Thyroid gland (tissue), 4 donors: ENCODE measurements around the gene DAB1. TPM values are rescaled to one million over a fixed set of nuclear protein-coding genes. Genes with fewer than 3 reads are reported as not detected.

Source experiments
- DNase-seq, 2 donors: peaks; one replicate each; pipeline ENCODE4 v3.0.0-alpha.2; 2019
- H3K27ac ChIP-seq, 3 donors: fragments of 200-600 bp; sonication (generic); 1 replicate in 2 of 3; 2 replicates in 1 of 3; pipeline ENCODE4 v1.5.1; 2016 to 2019; ENCODE audit warnings: mild to moderate bottlenecking in 1 of 3, moderate library complexity in 1 of 3
- H3K27me3 ChIP-seq: fragments of 200-600 bp; sonication (generic); one replicate; pipeline ENCODE4 v1.5.1; 2019
- H3K36me3 ChIP-seq, 2 donors: fragments of 200-600 bp; sonication (generic); one replicate each; pipeline ENCODE4 v1.5.1; 2016 to 2019
- H3K4me1 ChIP-seq, 2 donors: fragments of 200-600 bp; sonication (generic); one replicate each; pipeline ENCODE4 v1.5.1; 2017 to 2019
- H3K4me3 ChIP-seq, 3 donors: fragments of 200-600 bp; sonication (generic); replicated peaks in 1 of 3; 1 replicate in 2 of 3; 2 replicates in 1 of 3; pipeline ENCODE4 v1.5.1; 2016; ENCODE audit warnings: mild to moderate bottlenecking in 1 of 3
- H3K9me3 ChIP-seq: fragments of 200-600 bp; sonication (generic); one replicate; pipeline ENCODE4 v1.5.1; 2017
- POLR2A ChIP-seq, 2 donors: fragments of 450-650 bp; IDR thresholded peaks; one replicate each; pipeline ENCODE4 v1.6.1; 2017; ENCODE audit warnings: antibody characterized with exemption in 2 of 2, mild to moderate bottlenecking in 2 of 2, moderate library complexity in 1 of 2
- WGBS, 2 donors: methylation state at CpG; one replicate each; pipeline ENCODE4 v1.1.5; 2017; 5-methylcytosine and 5-hydroxymethylcytosine counted together
- intact Hi-C: fragments of 100-400 bp; cut with DNase I; formaldehyde crosslinking; loops from one replicate; pipeline ENCODE4 v1.15.1; 2023
- total RNA-seq, 4 donors: library from RNA; depleted of rRNA; stranded (reverse); fragments of >200 nt; gene quantifications; one replicate each; pipeline ENCODE4 v1.2.3, GENCODE V29; 2016
- TF ChIP-seq, protein P1 (sequence below), 6 experiments: fragments of 200-600 bp in 3 of 6; fragments of 450-650 bp in 3 of 6; sonication (generic) in 3 of 6; IDR thresholded peaks; one replicate each; pipeline ENCODE4 v1.5.1; 2016 to 2019; ENCODE audit warnings: antibody characterized with exemption in 6 of 6, mild to moderate bottlenecking in 2 of 6, inconsistent platforms in 1 of 6, moderate library complexity in 1 of 6

Gene DAB1
- total RNA-seq, 4 donors from 2014 or later, result under 0.01 to 0.83 (median 0.21) TPM

DNA sequence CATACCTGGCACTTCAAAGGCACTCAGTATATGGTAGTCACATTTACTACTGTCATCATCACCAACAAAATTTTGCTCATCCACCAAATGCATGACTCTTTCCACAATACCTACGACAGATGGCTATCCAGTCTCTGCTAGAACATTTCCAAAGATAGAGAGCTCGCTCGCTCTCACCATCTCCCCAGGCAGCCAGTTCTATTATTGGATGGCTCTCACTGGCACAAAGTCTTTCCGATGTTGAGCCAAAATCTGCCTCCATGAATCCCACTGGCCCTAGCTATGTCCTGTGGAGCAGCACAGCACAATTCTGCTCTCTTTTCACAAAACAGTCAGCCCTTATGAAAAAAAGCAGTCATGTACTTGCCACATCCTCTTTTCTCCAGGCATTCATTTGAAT lies 102.1 kb downstream of the DAB1 start:
- Histone ChIP-seq H3K4me1 (no peaks in the 10 kb centered on the region), H3K4me3 (no peak overlapping the region), H3K27me3 (no peaks in the 10 kb centered on the region), H3K36me3 (no peaks in the 10 kb centered on the region), H3K9me3 (no peaks in the 10 kb centered on the region), H3K27ac (no peak overlapping the region)
- intact Hi-C loops, result no loop called here
- DNase-seq, result no peak
- WGBS, 2 donors, result 91 to 94% methylated on average over 4 of the region's 4 CpGs
- no peak for TF ChIP-seq POLR2A (IDR thresholded peaks at IDR 0.05)
- TF ChIP-seq, protein P1, sequence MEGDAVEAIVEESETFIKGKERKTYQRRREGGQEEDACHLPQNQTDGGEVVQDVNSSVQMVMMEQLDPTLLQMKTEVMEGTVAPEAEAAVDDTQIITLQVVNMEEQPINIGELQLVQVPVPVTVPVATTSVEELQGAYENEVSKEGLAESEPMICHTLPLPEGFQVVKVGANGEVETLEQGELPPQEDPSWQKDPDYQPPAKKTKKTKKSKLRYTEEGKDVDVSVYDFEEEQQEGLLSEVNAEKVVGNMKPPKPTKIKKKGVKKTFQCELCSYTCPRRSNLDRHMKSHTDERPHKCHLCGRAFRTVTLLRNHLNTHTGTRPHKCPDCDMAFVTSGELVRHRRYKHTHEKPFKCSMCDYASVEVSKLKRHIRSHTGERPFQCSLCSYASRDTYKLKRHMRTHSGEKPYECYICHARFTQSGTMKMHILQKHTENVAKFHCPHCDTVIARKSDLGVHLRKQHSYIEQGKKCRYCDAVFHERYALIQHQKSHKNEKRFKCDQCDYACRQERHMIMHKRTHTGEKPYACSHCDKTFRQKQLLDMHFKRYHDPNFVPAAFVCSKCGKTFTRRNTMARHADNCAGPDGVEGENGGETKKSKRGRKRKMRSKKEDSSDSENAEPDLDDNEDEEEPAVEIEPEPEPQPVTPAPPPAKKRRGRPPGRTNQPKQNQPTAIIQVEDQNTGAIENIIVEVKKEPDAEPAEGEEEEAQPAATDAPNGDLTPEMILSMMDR (IDR thresholded peaks at IDR 0.05), result no peak

DNA sequence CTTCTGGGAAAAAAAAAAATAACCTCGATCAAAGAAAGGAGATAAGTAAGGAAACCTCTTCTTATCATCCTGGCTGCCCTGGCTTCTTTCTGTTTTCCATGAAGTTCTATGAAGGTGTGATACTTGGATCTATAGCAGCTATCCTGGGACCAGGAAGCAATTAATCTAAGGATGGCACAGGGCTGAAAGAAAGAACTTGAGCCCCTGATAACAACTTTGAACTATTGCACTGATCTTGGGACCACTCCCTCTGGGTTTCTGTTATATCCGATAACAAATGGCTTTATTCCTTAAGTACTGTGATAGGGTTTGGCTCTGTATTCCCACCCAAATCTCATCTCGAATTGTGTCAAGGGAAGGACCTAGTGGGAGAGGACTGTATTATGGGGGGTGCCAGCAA lies 104.1 kb downstream of the DAB1 start:
- H3K36me3 ChIP-seq, result no peaks in the 10 kb centered on the region
- H3K27ac ChIP-seq, result no peak overlapping the region
- 77 to 79% methylated on average over 3 of the region's 3 CpGs for WGBS, 2 donors
- intact Hi-C loops, result no loop called here
- no peaks in the 10 kb centered on the region for H3K4me1 ChIP-seq
- H3K4me3 ChIP-seq, result no peak overlapping the region
- TF ChIP-seq POLR2A (IDR thresholded peaks at IDR 0.05), result no peak
- TF ChIP-seq, protein P1 (IDR thresholded peaks at IDR 0.05), result no peak
- H3K9me3 ChIP-seq, result no peaks in the 10 kb centered on the region
- no peak for DNase-seq
- no peaks in the 10 kb centered on the region for H3K27me3 ChIP-seq

DNA sequence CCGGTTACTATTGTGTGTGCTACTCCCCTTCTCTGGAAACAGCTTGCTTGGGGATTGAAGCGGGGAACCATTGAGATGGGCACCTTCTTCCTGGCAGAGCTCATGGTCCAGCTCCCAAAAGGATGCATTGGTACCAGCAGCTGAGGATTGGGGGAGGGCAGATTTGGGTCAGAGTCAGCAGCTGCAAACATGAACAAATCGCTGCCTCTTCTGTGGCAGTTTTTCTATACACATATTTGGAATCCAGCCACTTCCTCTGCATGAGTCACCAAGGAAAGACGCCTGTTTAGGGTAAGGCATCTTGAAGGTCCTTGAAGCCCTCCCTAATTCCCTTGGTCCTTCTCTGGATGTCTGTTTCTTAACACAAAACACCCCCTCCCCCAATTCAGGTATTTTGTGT lies 104.7 kb downstream of the DAB1 start:
- Histone ChIP-seq H3K9me3 (no peaks in the 10 kb centered on the region), H3K27me3 (no peaks in the 10 kb centered on the region), H3K27ac (no peak overlapping the region), H3K4me1 (no peaks in the 10 kb centered on the region), H3K36me3 (no peaks in the 10 kb centered on the region), H3K4me3 (no peak overlapping the region)
- no peak for TF ChIP-seq POLR2A (IDR thresholded peaks at IDR 0.05)
- TF ChIP-seq, protein P1 (IDR thresholded peaks at IDR 0.05), result no peak
- 42 to 45% methylated on average over 4 of the region's 4 CpGs for WGBS, 2 donors
- intact Hi-C loops, result no loop called here
- no peak for DNase-seq

DNA sequence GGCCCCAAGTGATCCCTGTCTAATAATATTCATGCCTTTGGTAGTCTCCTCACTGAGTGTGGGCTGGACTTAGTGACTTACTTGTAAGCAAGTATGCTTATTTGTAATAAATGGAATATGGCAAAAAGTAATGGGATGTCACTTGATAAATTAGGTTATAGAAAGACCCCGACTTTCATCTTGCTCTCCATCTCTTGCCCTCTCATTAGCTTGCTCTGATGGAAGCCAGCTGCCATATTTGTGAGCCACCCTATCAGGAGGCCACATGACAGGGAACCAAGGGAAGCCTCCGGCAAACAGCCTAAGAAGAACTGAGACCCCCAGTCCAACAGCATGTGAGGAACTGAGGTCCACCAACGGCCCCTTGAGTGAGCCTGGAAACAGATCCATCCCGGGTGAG lies 107.0 kb downstream of the DAB1 start:
- Histone ChIP-seq H3K9me3 (no peaks in the 10 kb centered on the region), H3K4me1 (no peaks in the 10 kb centered on the region), H3K27ac (no peak overlapping the region), H3K36me3 (no peaks in the 10 kb centered on the region), H3K4me3 (no peak overlapping the region), H3K27me3 (no peaks in the 10 kb centered on the region)
- intact Hi-C loops, result no loop called here
- 93 to 99% methylated on average over 4 of the region's 4 CpGs for WGBS, 2 donors
- no peak for TF ChIP-seq POLR2A (IDR thresholded peaks at IDR 0.05)
- no peak for DNase-seq

DNA sequence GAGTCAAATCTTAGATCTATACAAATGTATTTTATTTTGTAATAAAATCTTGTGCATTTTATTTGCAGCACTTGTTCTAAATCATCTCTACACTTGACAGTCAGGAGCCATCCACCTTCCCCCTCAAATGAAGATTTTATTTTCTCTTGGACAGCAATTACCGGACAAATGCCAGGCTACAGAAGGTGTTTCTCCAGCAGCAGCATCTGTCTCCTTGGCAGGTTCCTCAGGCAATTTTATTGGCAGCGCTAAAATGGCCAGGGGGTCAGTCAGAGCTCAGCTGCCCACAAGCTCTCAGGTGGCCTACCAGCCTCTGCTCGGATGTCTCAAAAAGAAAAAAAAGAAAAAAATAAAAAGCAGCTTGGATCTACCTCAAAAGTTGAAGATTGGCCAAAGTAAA lies 107.6 kb downstream of the DAB1 start:
- no peaks in the 10 kb centered on the region for H3K4me1 ChIP-seq
- no peak overlapping the region for H3K27ac ChIP-seq
- H3K27me3 ChIP-seq, result no peaks in the 10 kb centered on the region
- TF ChIP-seq, protein P1 (IDR thresholded peaks at IDR 0.05), result no peak
- TF ChIP-seq POLR2A (IDR thresholded peaks at IDR 0.05), result no peak
- DNase-seq, result no peak
- intact Hi-C loops, result no loop called here
- no peaks in the 10 kb centered on the region for H3K9me3 ChIP-seq
- H3K36me3 ChIP-seq, result no peaks in the 10 kb centered on the region
- WGBS, 2 donors, result 95% methylated on average over 3 of the region's 3 CpGs
- no peak overlapping the region for H3K4me3 ChIP-seq

DNA sequence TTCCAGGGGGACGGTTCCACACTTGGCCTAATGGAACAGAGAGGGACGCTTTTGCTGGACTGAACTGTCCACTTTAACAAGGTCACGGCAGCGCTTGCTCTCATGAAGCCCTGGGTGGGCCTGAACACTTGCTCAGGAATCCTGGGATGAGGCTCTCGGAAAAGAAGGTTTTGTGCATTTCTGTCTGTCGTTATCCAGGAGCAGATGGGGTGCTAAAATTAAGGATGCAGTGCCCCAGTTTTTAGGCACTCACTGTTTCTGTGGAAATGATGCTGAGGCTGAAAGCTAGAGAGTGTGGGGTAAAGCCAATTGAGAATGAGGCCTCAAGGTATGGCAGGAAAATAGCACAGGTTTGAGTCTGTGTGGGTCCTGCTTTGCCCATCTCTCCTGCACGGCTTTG lies 111.0 kb downstream of the DAB1 start:
- H3K36me3 ChIP-seq, result no peaks in the 10 kb centered on the region
- DNase-seq, result no peak
- no peak overlapping the region for H3K27ac ChIP-seq
- TF ChIP-seq POLR2A (IDR thresholded peaks at IDR 0.05), result no peak
- TF ChIP-seq, protein P1 (IDR thresholded peaks at IDR 0.05), result no peak
- 90% methylated on average over 7 of the region's 7 CpGs for WGBS, 2 donors
- H3K9me3 ChIP-seq, result no peaks in the 10 kb centered on the region
- intact Hi-C loops, result no loop called here
- H3K4me1 ChIP-seq, result no peaks in the 10 kb centered on the region
- no peak overlapping the region for H3K4me3 ChIP-seq
- H3K27me3 ChIP-seq, result no peaks in the 10 kb centered on the region
